Ramos (cell line): ENCODE results near the gene MCCC1.

Experiments used
- in situ Hi-C: fragments of 300-500 bp; cut with MboI; formaldehyde crosslinking; loops from one replicate; pipeline ENCODE4 v1.14.3; 2022; ENCODE audit warnings: low sequenced_read_pairs; ENCODE audit not compliant: unreplicated experiment

MCCC1 gene

DNA sequence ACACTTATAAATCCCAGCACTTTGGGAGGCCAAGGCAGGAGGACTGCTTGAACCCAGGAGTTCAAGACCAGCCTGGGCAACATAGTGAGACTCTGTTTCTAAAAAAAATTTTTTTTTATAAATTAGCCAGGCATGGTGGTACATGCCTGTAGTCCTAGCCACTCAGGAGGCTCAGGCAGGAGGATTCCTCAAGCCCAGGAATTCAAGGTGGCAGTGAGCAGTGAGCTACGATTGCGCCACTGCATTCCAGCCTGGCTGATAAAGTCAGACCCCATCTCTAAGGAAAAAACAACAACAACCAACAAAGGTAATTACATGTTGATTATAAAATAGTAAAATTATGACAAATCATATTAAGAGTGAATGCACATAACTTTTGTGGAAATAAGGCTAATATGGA lies 40.9 kb downstream of the MCCC1 start:
- in situ Hi-C loops: no loop called here

DNA sequence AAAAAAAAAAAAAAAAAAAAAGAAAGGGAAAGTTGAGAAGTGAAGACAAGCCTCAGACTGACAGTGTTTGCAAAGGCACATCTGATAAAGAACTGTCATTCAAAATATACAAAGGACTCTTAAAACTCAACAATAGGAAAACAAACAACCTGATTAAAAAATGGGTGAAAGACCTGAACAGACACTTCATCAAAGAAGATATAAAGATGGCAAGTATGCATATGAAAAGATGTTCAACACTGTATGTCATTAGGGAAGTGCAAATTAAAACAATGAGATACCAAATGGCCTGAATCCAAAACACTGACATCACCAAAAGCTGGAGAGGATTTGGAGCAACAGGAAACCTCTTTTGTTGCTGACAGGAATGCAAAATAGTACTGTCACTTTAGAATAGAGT lies 48.6 kb downstream of the MCCC1 start:
- in situ Hi-C loops: no loop called here

DNA sequence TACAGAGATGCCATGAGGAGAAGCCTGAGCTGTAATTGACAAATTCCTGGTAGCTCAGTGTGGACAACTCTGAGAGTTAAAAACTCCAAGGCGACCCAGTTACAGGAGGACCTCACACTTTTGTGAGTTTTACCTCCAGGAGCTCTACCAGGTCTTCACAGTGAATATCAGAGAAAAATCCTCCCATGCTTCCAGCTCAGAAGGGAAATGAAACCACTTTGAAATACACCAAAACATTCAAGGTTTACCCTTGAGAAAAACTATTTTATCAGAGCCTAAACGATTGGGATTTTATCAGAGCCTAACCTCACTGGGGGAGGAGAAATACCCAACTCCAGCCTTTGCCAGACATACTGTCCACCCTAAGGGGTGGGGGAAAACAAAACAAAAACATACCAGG lies 52.4 kb downstream of the MCCC1 start:
- in situ Hi-C loops: no loop called here

DNA sequence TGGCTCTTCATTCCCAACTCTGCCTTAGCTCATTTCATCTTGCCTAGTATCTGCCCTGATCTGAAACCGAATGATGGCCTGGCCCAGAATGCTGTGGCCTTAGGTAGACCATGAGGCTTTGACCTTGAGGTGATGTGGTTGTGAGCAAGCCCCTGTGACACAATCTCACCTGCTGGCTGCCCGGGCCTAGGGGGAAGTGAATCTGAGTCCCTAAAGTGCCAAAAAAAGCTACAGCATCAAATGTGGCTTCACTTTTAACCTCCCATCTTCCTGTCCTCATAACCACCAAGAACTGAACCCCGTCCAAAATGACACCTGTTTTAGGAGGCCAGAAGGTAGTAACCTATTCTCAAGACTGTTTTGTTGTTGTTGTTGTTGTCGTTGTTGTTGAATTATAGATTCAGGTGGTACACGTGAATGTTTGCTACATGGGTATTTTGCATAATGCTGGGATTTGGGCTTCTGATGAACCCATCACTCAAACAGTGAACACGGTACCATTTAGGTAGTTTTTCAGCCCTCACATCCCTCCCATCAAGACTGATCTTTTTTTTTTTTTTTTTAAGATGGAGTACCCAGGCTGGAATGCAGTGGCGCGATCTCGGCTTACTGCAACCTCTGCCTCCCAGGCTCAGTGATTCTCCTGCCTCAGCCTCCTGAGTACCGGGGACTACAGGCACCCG lies 54.6 kb downstream of the MCCC1 start:
- in situ Hi-C loops: no loop called here

DNA sequence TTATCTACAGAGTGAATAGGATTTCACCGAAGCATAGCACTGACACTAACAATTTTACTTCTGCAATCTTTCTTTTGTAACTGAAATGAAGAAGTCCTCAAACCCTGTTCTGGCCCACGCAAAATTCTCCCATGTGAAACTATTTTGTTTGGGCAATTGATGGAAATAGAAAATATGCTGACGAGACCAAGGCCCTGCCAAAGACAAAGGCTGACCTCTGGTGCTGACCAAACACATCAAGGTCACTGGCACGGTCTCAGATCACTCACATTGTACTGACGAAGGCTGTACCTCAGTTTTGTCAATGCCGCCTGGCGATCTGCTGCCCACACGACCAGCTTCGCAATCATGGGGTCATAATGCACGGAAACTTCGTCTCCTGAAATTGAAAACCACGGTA lies 60.5 kb downstream of the MCCC1 start:
- in situ Hi-C loops: no loop called here

DNA sequence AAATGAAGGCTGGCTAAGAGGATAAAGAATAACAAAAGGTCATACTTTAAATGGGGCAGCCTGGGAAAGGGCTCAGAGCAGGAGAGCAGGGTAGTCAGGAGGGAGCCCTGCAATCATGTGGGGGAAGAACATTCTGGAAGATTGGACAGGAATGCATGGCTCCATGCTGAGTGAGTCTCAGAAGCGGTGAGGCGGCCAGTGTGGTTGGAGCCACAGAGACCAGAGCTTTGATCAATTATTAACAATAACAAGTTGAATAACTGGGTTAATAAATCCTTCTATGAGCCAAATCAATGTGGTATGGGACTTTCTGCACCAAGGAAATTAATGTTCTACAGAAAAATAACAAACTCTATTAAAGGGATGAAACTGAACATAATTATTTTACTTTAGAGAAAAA lies 61.1 kb downstream of the MCCC1 start:
- in situ Hi-C loops: no loop called here

DNA sequence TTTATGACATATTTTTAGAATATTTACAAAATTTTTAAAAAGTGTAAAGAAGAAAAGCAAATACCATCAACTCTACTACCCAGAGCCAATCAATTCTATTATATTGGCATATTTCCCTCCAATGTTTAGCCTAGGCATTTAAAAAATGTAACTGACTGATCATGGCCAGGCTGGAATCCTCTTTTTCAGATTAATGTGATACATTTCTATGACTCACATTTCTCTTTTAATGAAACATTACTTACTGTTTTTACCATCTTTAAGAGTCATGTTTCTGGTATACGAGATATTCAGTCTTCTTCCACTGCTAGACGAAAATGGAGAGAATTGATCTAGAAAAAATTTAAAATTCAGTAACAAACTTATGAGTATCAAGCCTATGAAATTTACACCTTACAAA lies 65.5 kb downstream of the MCCC1 start:
- in situ Hi-C loops: no loop called here

DNA sequence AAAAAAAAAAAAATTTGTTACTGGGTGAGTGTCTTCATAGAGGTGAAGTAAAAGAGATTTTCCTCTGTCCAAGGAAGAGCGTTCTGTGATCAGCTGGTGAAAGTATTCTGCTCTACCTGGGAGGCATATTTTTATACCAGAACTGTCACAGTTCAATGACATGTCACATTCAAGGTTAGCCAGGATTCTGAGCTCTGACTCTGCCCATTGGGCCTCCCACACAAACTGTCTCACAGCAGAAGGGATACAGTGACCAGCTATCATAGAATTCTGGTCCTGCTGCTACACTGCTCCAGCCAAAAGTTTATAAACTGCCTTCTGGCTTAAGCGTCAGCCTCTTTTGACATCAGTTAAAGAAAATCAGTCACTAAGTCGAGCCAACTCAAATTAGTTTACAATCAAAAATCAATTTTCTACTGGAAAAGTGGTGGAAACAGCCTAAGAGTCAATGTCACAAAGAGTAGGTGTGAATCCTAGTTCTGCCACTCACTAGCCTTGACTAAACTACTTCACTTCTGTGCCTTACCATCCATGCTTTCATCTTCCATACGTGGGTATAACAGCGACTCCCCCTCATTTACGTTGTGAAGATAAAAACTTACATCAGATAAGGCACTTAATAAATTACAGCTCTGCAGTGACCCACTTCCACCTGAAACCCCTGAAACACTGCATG lies 66.3 kb downstream of the MCCC1 start:
- in situ Hi-C loops: no loop called here

DNA sequence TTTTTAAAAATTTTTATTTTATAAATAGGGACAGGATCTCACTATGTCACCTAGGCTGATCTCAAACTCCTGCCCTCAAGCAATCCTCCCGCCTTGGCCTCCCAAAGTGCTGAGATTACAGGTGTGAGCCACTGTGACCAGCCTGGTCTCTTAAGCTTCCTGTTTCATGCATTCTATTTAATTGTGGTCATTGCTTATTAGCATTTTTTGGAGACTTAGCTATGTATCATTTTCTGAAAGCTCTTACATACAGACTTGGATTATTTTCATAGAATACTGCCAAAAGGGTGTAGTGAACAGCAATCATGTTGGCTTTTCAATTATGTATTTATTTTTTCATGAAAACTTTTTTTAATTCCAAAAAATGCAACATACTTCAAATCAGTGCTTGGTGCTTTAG lies 67.5 kb downstream of the MCCC1 start:
- in situ Hi-C loops: no loop called here

DNA sequence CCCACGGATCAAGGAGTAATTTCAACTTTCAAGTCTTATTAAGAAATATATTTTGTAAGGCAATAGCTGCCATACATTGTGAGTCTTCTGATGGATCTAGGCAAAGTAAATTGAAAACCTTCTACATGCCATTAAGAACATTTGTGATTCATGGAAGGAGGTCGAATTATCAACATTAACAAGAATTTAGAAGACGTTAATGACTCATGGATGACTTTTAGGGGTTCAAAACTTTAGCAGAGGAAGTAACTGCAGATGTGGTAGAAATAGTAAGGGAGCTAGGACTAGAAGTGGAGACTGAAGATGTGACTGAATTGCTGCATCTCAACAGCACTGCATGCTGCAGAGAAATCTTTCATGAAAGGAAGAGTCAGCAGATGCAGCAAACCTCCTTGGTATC lies 70.9 kb downstream of the MCCC1 start:
- in situ Hi-C loops: no loop called here

DNA sequence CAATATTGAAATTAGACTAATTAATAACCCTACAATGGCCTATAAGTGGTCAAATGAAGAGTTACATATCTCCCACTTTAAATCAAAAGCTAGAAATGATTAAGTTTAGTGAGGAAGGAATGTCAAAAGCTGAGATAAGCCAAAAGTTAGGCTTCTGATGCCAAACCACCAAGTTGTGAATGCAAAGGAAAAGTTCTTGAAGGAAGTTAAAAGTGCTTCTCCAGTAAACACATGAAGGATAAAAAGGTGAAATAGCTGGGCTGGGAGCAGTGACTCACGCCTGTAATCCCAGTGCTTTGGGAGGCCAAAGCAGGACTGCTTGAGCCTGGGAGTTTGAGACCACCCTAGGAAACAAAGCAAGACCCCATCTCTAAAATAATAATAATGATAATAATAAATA lies 72.0 kb downstream of the MCCC1 start:
- in situ Hi-C loops: no loop called here

DNA sequence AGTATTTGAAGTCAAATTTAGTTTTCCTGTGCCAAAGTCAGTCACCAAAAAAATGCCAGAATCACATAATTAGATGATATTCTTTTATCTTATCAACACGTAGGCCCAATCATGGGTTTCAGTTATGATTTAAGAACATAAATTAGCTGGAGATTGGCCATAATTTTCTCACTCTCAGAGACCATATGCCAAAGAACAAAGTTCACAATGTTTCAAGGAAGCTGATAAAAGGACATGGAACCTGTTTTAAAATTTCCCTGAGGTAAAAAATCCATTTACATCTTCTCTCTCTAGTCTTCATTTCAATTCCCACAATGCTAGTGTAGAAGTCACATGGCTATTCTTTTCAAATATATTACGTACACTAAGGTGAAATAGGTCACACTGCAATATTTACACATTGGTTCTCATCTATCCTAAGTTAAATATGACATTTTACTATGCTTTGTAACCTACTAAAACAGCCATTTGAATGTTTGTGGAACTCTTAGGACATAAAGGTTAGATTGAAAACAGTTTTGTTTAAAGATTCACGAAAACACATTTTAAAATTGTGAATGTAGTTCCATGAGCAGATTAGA lies 76.3 kb downstream of the MCCC1 start:
- in situ Hi-C loops: no loop called here

DNA sequence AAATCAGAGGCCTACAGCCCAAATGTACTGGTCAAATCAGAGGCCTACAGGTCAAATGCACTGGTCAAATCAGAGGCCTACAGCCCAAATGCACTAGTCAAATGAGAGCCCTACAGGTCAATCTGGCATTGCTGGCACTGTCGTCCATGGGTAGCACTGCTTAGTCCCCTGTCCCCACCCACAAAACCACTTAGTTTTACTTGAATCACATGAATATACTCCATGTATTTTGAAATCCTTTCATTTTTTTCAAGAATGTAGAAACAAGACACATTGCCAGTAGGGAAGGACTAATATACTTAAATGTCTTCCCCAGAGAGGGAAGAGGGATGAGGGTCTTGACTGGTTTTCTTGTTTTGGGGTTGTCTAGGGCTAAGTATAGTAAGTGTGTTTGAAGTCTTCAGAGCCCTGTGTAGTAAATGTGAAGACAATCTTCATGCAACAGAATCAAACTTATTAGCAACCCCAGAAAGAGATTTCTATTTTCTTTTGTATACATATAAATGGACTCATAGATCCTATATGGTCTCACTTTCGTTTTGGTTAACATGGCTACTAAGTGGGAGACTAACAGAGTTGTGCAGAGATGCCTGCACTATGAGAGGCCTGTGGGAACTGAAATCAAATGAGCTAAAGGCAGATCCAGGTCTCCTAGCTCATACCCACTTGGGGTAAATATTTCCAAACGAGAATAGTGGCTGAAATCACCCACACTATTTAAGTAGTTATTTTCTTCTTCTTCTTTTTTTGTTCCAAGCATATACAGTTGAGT lies 80.7 kb downstream of the MCCC1 start:
- in situ Hi-C loops: no loop called here

DNA sequence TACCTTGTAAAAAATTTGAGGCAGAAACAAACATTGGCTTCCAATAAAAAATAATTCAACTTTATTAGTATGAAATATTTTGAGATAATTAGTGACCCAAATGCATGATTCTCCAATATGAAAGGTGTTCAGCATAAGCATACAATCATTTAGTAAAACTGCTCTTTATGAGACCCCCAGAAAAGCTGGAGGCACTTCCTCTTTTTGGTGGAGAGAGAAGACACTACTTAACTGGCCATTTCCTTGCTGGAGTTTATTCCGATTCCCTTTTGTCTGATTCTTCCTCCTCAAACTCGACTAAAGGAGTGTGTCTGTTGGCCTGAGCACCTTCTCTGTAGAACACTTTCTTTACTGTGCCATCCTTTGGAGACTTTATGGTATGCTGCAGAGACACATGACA lies 84.1 kb downstream of the MCCC1 start:
- in situ Hi-C loops: no loop called here

DNA sequence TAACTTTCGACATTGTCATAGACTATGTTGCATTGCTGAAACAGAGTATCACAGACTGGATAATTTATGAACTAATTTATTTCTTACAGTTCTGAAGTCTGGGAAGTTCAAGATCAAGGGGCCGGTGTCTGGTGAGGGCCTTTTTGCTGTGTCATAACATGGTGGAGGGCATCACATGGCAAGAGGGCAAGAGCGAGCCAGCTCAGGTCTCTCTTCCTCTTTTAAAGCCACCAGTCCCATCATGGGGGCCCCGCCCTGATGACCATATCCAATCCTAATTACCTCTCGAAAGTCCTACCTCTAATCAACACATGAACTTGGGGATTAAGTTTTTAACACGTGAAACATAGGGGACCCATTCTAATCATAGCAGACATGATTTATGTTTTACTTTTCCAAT lies 85.4 kb downstream of the MCCC1 start:
- in situ Hi-C loops: no loop called here

DNA sequence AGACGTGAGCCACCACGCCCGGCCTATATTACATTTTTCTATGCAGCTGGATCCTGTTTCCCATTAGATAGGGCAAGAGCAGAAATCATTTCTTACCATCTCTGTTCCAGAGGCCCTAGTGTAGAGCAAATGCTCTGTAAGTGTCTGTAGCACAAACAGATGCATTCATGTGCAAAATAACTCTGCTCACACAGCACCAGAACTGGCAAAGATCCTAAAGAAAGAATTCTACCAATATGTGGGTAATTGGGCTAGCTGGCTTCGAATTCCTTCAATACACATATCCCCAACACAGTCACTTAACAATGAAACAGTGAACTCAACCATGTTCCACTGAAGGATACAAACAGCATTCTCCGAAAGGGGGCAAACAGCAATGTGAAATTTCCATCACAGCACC lies 86.2 kb downstream of the MCCC1 start:
- in situ Hi-C loops: no loop called here

DNA sequence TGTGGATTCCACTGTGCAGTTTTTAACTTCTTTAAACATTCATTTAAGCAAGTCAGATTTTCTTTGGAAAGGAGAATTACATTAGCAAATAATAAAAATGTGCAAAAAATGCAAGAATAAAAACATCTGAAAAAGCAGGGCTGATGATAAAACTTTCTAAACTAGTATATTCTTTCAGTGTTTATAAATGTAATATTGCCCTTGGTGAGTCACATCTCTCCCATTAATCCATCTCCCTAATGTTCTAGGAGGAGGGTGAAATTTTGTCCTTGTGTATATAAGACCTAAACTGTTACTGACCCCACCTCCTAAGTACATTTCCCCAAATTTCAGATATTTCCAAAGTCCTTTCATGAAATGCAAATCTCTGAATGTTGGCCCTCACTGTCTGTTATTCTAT lies 90.5 kb downstream of the MCCC1 start:
- in situ Hi-C loops: no loop called here

DNA sequence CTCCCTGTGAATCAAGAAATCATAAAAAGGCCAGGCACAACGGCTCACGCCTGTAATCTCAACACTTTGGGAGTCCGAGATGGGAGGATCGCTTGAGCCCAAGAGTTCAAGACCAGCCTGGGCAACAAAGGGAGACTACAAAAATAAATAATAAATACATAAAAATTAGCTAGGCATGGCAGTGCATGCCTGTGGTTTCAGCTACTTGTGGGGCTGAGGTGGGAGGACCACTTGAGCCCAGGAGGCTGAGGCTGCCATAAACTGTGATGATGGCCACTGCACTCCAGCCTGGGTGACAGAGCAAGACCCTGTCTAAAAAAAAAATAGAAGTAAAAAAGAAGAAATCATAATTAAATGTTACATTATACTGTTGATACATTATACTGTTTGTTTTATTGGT lies 91.0 kb downstream of the MCCC1 start:
- in situ Hi-C loops: no loop called here

DNA sequence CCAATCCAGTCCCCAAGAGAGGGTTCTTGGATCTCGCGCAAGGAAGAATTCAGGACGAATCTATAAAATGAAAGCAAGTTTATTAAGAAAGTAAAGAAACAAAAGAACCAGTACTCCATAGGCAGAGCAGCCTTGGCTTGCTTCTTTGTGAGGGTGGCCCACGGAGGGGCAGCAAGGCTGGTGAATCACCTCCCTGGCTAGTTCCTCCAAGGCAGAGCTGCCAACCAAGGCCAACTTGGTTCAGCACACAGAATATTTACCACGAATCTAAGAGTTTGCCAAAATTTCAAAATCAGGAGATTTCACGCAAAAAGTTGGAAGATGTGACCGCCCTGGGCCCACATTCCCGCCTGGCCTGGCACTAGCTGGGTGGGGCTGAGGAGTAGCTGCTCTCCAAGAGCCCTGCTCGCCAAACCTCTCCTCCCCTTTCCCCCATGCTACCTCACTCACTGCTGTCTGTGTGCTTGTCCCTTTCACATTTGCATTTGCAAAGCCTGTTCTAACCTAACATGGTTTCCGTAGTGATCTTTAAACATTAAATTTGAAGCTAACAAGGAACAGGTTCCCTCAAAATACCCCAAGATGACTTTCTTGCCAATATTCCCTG lies 92.8 kb downstream of the MCCC1 start:
- in situ Hi-C loops: no loop called here

DNA sequence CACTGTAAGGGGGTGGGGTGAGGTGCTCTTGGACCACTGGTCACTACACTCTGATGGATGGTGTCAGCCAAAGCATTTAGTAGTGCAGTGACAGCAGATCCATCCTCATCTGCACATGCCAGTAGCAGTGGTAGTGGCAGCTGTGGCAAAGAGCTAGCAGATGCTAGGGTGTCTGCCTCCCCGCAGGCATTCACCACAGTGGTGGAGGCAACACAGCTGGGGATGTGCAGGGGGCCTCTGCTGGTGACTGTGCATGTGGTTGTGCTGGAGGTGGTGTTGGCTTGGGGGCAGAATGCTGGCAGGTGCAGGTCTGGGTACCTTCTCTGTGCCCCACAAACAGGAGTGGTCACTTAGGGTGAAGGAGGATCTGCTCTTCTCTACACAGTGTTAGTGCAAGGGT lies 99.5 kb downstream of the MCCC1 start:
- in situ Hi-C loops: no loop called here
